OCI-LY3 (cell line): ENCODE data around the gene PRRT1.

ENCODE experiments used
- EZH2phosphoT487 ChIP-seq: fragments of 200-600 bp; shearing (Covaris generic); IDR thresholded peaks from 2 replicates; pipeline ENCODE4 v1.6.1; 2018; ENCODE audit warnings: antibody characterized with exemption, mixed run types, low read depth
- TF ChIP-seq, protein P1 (sequence below): fragments of 200-600, 300-600 bp; sonication (generic); IDR thresholded peaks from 2 replicates; pipeline ENCODE4 v1.5.1; 2014; ENCODE audit warnings: antibody characterized with exemption, low read length, low read depth

DNA sequence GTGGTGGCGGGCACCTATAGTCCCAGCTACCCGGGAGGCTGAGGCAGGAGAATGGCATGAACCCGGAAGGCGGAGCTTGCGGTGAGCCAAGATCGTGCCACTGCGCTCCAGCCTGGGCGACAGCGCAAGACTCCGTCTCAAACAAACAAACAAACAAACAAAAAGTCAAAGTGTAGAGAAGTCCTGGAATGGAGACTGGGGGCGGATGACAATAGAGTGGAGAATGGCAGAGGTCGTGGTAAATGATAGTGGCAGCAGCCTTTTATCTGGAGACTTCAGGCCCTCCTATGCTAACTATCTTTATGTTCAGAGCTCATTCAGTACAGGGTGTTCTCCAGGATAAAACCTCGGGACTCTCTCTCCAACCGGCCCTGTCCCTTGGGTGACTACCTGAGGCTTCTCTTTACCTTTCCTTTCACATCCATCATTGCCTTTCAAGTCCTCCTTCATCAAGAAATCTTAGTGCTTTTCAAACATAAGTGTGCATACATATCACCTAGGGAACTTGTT lies 20.2 kb downstream of the PRRT1 start:
- no peak for TF ChIP-seq EZH2phosphoT487
- TF ChIP-seq, protein P1, sequence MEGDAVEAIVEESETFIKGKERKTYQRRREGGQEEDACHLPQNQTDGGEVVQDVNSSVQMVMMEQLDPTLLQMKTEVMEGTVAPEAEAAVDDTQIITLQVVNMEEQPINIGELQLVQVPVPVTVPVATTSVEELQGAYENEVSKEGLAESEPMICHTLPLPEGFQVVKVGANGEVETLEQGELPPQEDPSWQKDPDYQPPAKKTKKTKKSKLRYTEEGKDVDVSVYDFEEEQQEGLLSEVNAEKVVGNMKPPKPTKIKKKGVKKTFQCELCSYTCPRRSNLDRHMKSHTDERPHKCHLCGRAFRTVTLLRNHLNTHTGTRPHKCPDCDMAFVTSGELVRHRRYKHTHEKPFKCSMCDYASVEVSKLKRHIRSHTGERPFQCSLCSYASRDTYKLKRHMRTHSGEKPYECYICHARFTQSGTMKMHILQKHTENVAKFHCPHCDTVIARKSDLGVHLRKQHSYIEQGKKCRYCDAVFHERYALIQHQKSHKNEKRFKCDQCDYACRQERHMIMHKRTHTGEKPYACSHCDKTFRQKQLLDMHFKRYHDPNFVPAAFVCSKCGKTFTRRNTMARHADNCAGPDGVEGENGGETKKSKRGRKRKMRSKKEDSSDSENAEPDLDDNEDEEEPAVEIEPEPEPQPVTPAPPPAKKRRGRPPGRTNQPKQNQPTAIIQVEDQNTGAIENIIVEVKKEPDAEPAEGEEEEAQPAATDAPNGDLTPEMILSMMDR, result no peak
